Uterus (tissue), 2 donors: ENCODE data around the gene PARD3.

Source experiments
- CTCF ChIP-seq, 4 experiments: fragments of 200-600 bp in 2 of 4; fragments of 450-650 bp in 2 of 4; sonication (generic) in 2 of 4; IDR thresholded peaks; one replicate each; pipeline ENCODE4 v1.5.1; 2016 to 2019; ENCODE audit warnings: antibody characterized with exemption in 4 of 4, mild to moderate bottlenecking in 2 of 4, moderate library complexity in 1 of 4
- POLR2A ChIP-seq, 2 donors: fragments of 450-650 bp; IDR thresholded peaks; one replicate each; pipeline ENCODE4 v1.6.1; 2016; ENCODE audit warnings: antibody characterized with exemption in 2 of 2, mild to moderate bottlenecking in 1 of 2, moderate library complexity in 1 of 2

- TF ChIP-seq CTCF (IDR thresholded peaks at IDR 0.05), result no peak
- no peak for TF ChIP-seq POLR2A (IDR thresholded peaks at IDR 0.05)
Measured at GRCh38 chr10:34729619-34730018, 85.5 kb downstream of the PARD3 start.
